Measurements from ENCODE around the gene ARMC7.

Gene ARMC7

GRCh38 chr17:75074532-75074931 is 35.2 kb upstream of the ARMC7 start:
- H3K4ac ChIP-seq (ENCODE audit: low read depth, low read length) = no peak overlapping the region
- H4K91ac ChIP-seq (ENCODE audit: low read depth, low read length) = no peak overlapping the region
- H2BK12ac ChIP-seq (ENCODE audit: low read length) = no peak overlapping the region
- no peak overlapping the region for H3K9ac ChIP-seq (ENCODE audit: low read length)
- no peaks in the 10 kb centered on the region for H3K9me3 ChIP-seq (ENCODE audit: insufficient read depth, low read depth, low read length)
- H3K79me2 ChIP-seq (ENCODE audit: control insufficient read depth, insufficient read depth, low read length, poor library complexity) = peaks cover 2% of the 10 kb centered on the region
- H3K79me1 ChIP-seq (ENCODE audit: low read length) = peaks cover 18% of the 10 kb centered on the region
- no peak overlapping the region for H3K4me2 ChIP-seq (ENCODE audit: low read length)
- H3K18ac ChIP-seq (ENCODE audit: low read length) = no peak overlapping the region
- WGBS (ENCODE audit: extremely low coverage, insufficient coverage, insufficient read length) = no CpG with 5 or more reads among the region's 14 CpGs
- no peak overlapping the region for H2AK5ac ChIP-seq (ENCODE audit: low read length)
- no peak overlapping the region for H3K14ac ChIP-seq (ENCODE audit: low read length)
- no peak overlapping the region for H3K23ac ChIP-seq (ENCODE audit: low read length)
- no peak for DNase-seq
- no peak overlapping the region for H4K12ac ChIP-seq (ENCODE audit: low read depth, low read length)
- no peaks in the 10 kb centered on the region for H3K27me3 ChIP-seq (ENCODE audit: insufficient read depth, low read length)
- H2BK5ac ChIP-seq (ENCODE audit: low read depth, low read length, poor library complexity) = no peak overlapping the region
- H3K4me3 ChIP-seq (ENCODE audit: low read depth, low read length) = no peak overlapping the region
- no peak overlapping the region for H2BK120ac ChIP-seq (ENCODE audit: insufficient read depth, low read length, poor library complexity)
- H3K4me1 ChIP-seq (ENCODE audit: control insufficient read depth in 1 of 2, insufficient read depth in 2 of 2, low read length in 2 of 2) = peaks cover 23 to 28% of the 10 kb centered on the region in 2 experiments
- H4K8ac ChIP-seq (ENCODE audit: low read depth, low read length) = no peak overlapping the region
- no peak overlapping the region for H2AFZ ChIP-seq (ENCODE audit: insufficient read depth, low read length, poor library complexity)
- no peak overlapping the region for H3K27ac ChIP-seq (ENCODE audit: low read depth, low read length)
- H3K36me3 ChIP-seq (ENCODE audit: control insufficient read depth in 1 of 2, insufficient read depth in 2 of 2, low read length in 2 of 2) = no peaks in the 10 kb centered on the region

- Histone ChIP-seq H3K27me3 (ENCODE audit: insufficient read depth, low read length) (no peaks in the 10 kb centered on the region), H3K4me3 (ENCODE audit: low read depth, low read length) (no peak overlapping the region), H3K27ac (ENCODE audit: low read depth, low read length) (no peak overlapping the region), H3K79me1 (ENCODE audit: low read length) (peaks cover 18% of the 10 kb centered on the region), H2AFZ (ENCODE audit: insufficient read depth, low read length, poor library complexity) (no peak overlapping the region), H3K23ac (ENCODE audit: low read length) (no peak overlapping the region), H3K9ac (ENCODE audit: low read length) (no peak overlapping the region), H4K12ac (ENCODE audit: low read depth, low read length) (no peak overlapping the region), H3K36me3 (ENCODE audit: control insufficient read depth in 1 of 2, insufficient read depth in 2 of 2, low read length in 2 of 2) (no peaks in the 10 kb centered on the region), H3K14ac (ENCODE audit: low read length) (no peak overlapping the region), H3K18ac (ENCODE audit: low read length) (no peak overlapping the region), H2BK5ac (ENCODE audit: low read depth, low read length, poor library complexity) (no peak overlapping the region), H4K8ac (ENCODE audit: low read depth, low read length) (no peak overlapping the region), H3K9me3 (ENCODE audit: insufficient read depth, low read depth, low read length) (no peaks in the 10 kb centered on the region), H3K79me2 (ENCODE audit: control insufficient read depth, insufficient read depth, low read length, poor library complexity) (peaks cover 2% of the 10 kb centered on the region), H4K91ac (ENCODE audit: low read depth, low read length) (no peak overlapping the region), H3K4me2 (ENCODE audit: low read length) (no peak overlapping the region), H3K4ac (ENCODE audit: low read depth, low read length) (no peak overlapping the region), H2AK5ac (ENCODE audit: low read length) (no peak overlapping the region), H2BK12ac (ENCODE audit: low read length) (no peak overlapping the region), H2BK120ac (ENCODE audit: insufficient read depth, low read length, poor library complexity) (no peak overlapping the region), H3K4me1 (ENCODE audit: control insufficient read depth in 1 of 2, insufficient read depth in 2 of 2, low read length in 2 of 2) (peaks cover 23 to 30% of the 10 kb centered on the region in 2 experiments)
- no CpG with 5 or more reads among the region's 4 CpGs for WGBS (ENCODE audit: extremely low coverage, insufficient coverage, insufficient read length)
- no peak for DNase-seq
These were observed 34.0 kb upstream of the ARMC7 start for GRCh38 chr17:75075597-75076336.

- Histone ChIP-seq H3K4me2 (ENCODE audit: low read length) (no peak overlapping the region), H3K9me3 (ENCODE audit: insufficient read depth, low read depth, low read length) (no peaks in the 10 kb centered on the region), H3K79me1 (ENCODE audit: low read length) (peaks cover 18% of the 10 kb centered on the region), H4K12ac (ENCODE audit: low read depth, low read length) (no peak overlapping the region), H4K91ac (ENCODE audit: low read depth, low read length) (peak overlapping the region; percentile 89), H3K36me3 (ENCODE audit: control insufficient read depth in 1 of 2, insufficient read depth in 2 of 2, low read length in 2 of 2) (no peaks in the 10 kb centered on the region), H3K4ac (ENCODE audit: low read depth, low read length) (peak overlapping the region; percentile 30), H3K14ac (ENCODE audit: low read length) (peak overlapping the region; percentile 5), H3K4me3 (ENCODE audit: low read depth, low read length) (no peak overlapping the region), H3K27ac (ENCODE audit: low read depth, low read length) (no peak overlapping the region), H3K23ac (ENCODE audit: low read length) (no peak overlapping the region), H3K79me2 (ENCODE audit: control insufficient read depth, insufficient read depth, low read length, poor library complexity) (peaks cover 2% of the 10 kb centered on the region), H3K27me3 (ENCODE audit: insufficient read depth, low read length) (no peaks in the 10 kb centered on the region), H4K8ac (ENCODE audit: low read depth, low read length) (peak overlapping the region; percentile 5), H2AFZ (ENCODE audit: insufficient read depth, low read length, poor library complexity) (peak overlapping the region; percentile 1), H2BK120ac (ENCODE audit: insufficient read depth, low read length, poor library complexity) (peak overlapping the region; percentile 67), H2BK5ac (ENCODE audit: low read depth, low read length, poor library complexity) (peak overlapping the region; percentile 9), H3K18ac (ENCODE audit: low read length) (peak overlapping the region; percentile 4), H3K4me1 (ENCODE audit: control insufficient read depth in 1 of 2, insufficient read depth in 2 of 2, low read length in 2 of 2) (peaks cover 23 to 30% of the 10 kb centered on the region in 2 experiments), H3K9ac (ENCODE audit: low read length) (no peak overlapping the region), H2BK12ac (ENCODE audit: low read length) (peak overlapping the region; percentile 23), H2AK5ac (ENCODE audit: low read length) (peak overlapping the region; percentile 89)
- DNase-seq = no peak
- WGBS (ENCODE audit: extremely low coverage, insufficient coverage, insufficient read length) = no CpG with 5 or more reads among the region's 30 CpGs
These were observed 32.7 kb upstream of the ARMC7 start for GRCh38 chr17:75077072-75077495.

- Histone ChIP-seq H3K36me3 (ENCODE audit: control insufficient read depth in 1 of 2, insufficient read depth in 2 of 2, low read length in 2 of 2) (no peaks in the 10 kb centered on the region), H3K4me3 (ENCODE audit: low read depth, low read length) (no peak overlapping the region), H3K9ac (ENCODE audit: low read length) (no peak overlapping the region), H3K4me2 (ENCODE audit: low read length) (no peak overlapping the region), H2AFZ (ENCODE audit: insufficient read depth, low read length, poor library complexity) (peak overlapping the region; percentile 28), H2BK120ac (ENCODE audit: insufficient read depth, low read length, poor library complexity) (peak overlapping the region; percentile 67), H2AK5ac (ENCODE audit: low read length) (peak overlapping the region; percentile 89), H3K14ac (ENCODE audit: low read length) (peak overlapping the region; percentile 46), H3K79me2 (ENCODE audit: control insufficient read depth, insufficient read depth, low read length, poor library complexity) (peaks cover 2% of the 10 kb centered on the region), H4K91ac (ENCODE audit: low read depth, low read length) (peak overlapping the region; percentile 89), H4K12ac (ENCODE audit: low read depth, low read length) (no peak overlapping the region), H3K18ac (ENCODE audit: low read length) (peak overlapping the region; percentile 4), H3K27ac (ENCODE audit: low read depth, low read length) (no peak overlapping the region), H3K23ac (ENCODE audit: low read length) (no peak overlapping the region), H3K27me3 (ENCODE audit: insufficient read depth, low read length) (no peaks in the 10 kb centered on the region), H3K9me3 (ENCODE audit: insufficient read depth, low read depth, low read length) (no peaks in the 10 kb centered on the region), H3K4me1 (ENCODE audit: control insufficient read depth in 1 of 2, insufficient read depth in 2 of 2, low read length in 2 of 2) (peaks cover 23 to 34% of the 10 kb centered on the region in 2 experiments), H4K8ac (ENCODE audit: low read depth, low read length) (peak overlapping the region; percentile 5), H3K4ac (ENCODE audit: low read depth, low read length) (peak overlapping the region; percentile 30), H2BK5ac (ENCODE audit: low read depth, low read length, poor library complexity) (peak overlapping the region; percentile 32), H3K79me1 (ENCODE audit: low read length) (peaks cover 19% of the 10 kb centered on the region), H2BK12ac (ENCODE audit: low read length) (peak overlapping the region; percentile 23)
- no CpG with 5 or more reads among the region's 53 CpGs for WGBS (ENCODE audit: extremely low coverage, insufficient coverage, insufficient read length)
- peak; percentile 51 to 73 for DNase-seq
These were observed 32.1 kb upstream of the ARMC7 start for GRCh38 chr17:75077496-75078283.

Measured in trophoblast cell (in vitro differentiated cells and primary cell).